T-cell (primary cell): Measurements from ENCODE around the gene CRYBB1. TPM values are rescaled to one million over a fixed set of nuclear protein-coding genes. Genes with fewer than 3 reads are reported as not detected.

Experiments used
- ATAC-seq, 4 experiments: fragments of 200-7000 bp in 3 of 4; fragments of 150-1000 bp in 1 of 4; cut with Tn5 transposase; replicated peaks in 1 of 4; 1 replicate in 3 of 4; 2 replicates in 1 of 4; pipeline ENCODE4 v1.10.0; 2021; ENCODE audit warnings: moderate library complexity in 3 of 4, mild to moderate bottlenecking in 2 of 4, moderate number of reproducible peaks in 1 of 4
- CTCF ChIA-PET, 2 donors: fragments of 300-600 bp; sonication (Branson Sonifier 250); formaldehyde crosslinking; loops; one replicate each; lab custom pipeline; 2022; ENCODE audit warnings: antibody characterized with exemption in 2 of 2; lab: Charles Lee
- POLR2A ChIA-PET, 2 donors: fragments of 300-600 bp; sonication (Branson Sonifier 250); formaldehyde crosslinking; loops; one replicate each; lab custom pipeline; 2022; ENCODE audit warnings: antibody characterized with exemption in 2 of 2; lab: Charles Lee
- DNase-seq, 35 experiments: peaks; one replicate each; pipeline versions ENCODE4 v3.0.0 to v3.0.0-alpha.2; 2013 to 2023
- H3K27ac ChIP-seq: one replicate; pipeline ENCODE4 v1.5.1; 2013; ENCODE audit warnings: low read length
- H3K27me3 ChIP-seq, 2 experiments: replicated peaks in 1 of 2; 1 replicate in 1 of 2; 2 replicates in 1 of 2; pipeline versions ENCODE4 v1.6.1 to v1.7.0; 2013; ENCODE audit warnings: low read length in 1 of 2, mixed read lengths in 1 of 2; ENCODE audit not compliant: control insufficient read depth in 2 of 2, insufficient read depth in 2 of 2; ENCODE audit errors: extremely low read depth in 1 of 2
- H3K36me3 ChIP-seq, 2 donors: 1 replicate in 1 of 2; 2 replicates in 1 of 2; pipeline versions ENCODE4 v1.6.1 to v1.7.0; 2013; ENCODE audit warnings: low read length in 1 of 2; ENCODE audit not compliant: control insufficient read depth in 2 of 2, insufficient read depth in 1 of 2; ENCODE audit errors: extremely low read depth in 1 of 2
- H3K4me1 ChIP-seq, 2 experiments: 1 replicate in 1 of 2; 2 replicates in 1 of 2; pipeline versions ENCODE4 v1.6.1 to v1.7.0; 2013; ENCODE audit warnings: low read length in 2 of 2, mixed read lengths in 1 of 2; ENCODE audit not compliant: insufficient read depth in 2 of 2, control insufficient read depth in 1 of 2; ENCODE audit errors: extremely low read depth in 1 of 2
- H3K4me3 ChIP-seq, 2 donors: 1 replicate in 1 of 2; 2 replicates in 1 of 2; pipeline versions ENCODE4 v1.5.1 to v1.7.0; 2013; ENCODE audit warnings: mild to moderate bottlenecking in 2 of 2, low read length in 1 of 2, moderate library complexity in 1 of 2; ENCODE audit not compliant: control insufficient read depth in 1 of 2; ENCODE audit errors: extremely low read depth in 1 of 2
- H3K9me3 ChIP-seq: 2 replicates; pipeline ENCODE4 v1.7.0; 2013
- H3K27ac Mint-ChIP-seq, 2 donors: one replicate each; pipeline ENCODE4 v1.8.0; 2020 to 2021; ENCODE audit warnings: mild to moderate bottlenecking in 2 of 2, mixed read lengths in 2 of 2
- H3K27me3 Mint-ChIP-seq, 2 donors: one replicate each; pipeline ENCODE4 v1.8.0; 2021 to 2022; ENCODE audit warnings: mixed read lengths in 2 of 2
- H3K36me3 Mint-ChIP-seq: one replicate; pipeline ENCODE4 v1.8.0; 2021; ENCODE audit warnings: mixed read lengths
- H3K4me1 Mint-ChIP-seq, 3 donors: one replicate each; pipeline ENCODE4 v1.8.0; 2020 to 2022; ENCODE audit warnings: mixed read lengths in 3 of 3, mild to moderate bottlenecking in 1 of 3
- H3K4me3 Mint-ChIP-seq, 3 donors: one replicate each; pipeline ENCODE4 v1.8.0; 2020 to 2022; ENCODE audit warnings: mild to moderate bottlenecking in 3 of 3, mixed read lengths in 3 of 3, moderate library complexity in 3 of 3
- H3K9me3 Mint-ChIP-seq, 3 donors: one replicate each; pipeline ENCODE4 v1.8.0; 2020 to 2022; ENCODE audit warnings: mixed read lengths in 3 of 3
- WGBS: methylation state at CpG from one replicate; pipeline ENCODE4 v1.1.5; 2013; ENCODE audit warnings: missing lambda C conversion rate; ENCODE audit not compliant: insufficient coverage; 5-methylcytosine and 5-hydroxymethylcytosine counted together
- total RNA-seq, 35 experiments: library from RNA in 6 of 35; stranded (reverse) in 6 of 35; fragments of 120-200 nt in 1 of 35; gene quantifications; one replicate each; pipeline versions ENCODE4 v1.2.1 to v1.2.4 and lab custom pipeline; 2013 to 2026

CRYBB1 gene
- total RNA-seq, 5 donors from 2014 or later (not counting 1 experiment from before 2014, with no cell fraction given), result not detected

GRCh38 chr22:26574001-26574723, 43.7 kb downstream of the CRYBB1 start:
- DNase-seq (no peak), ATAC-seq (no peak)
- Histone ChIP-seq H3K9me3 (no peaks in the 10 kb centered on the region), H3K36me3 (peaks cover 0 to 10% of the 10 kb centered on the region in 2 donors), H3K27ac (no peak overlapping the region), H3K27me3 (no peaks in the 10 kb centered on the region), H3K4me3 (no peak overlapping the region), H3K4me1 (peaks cover 11 to 70% of the 10 kb centered on the region in 2 experiments)
- Mint-ChIP-seq H3K4me1 (peaks cover 72 to 85% (median 75%) of the 10 kb centered on the region in 3 donors), H3K27me3 (no peaks in the 10 kb centered on the region), H3K4me3 (peak overlapping the region in 1 of 3 donors; percentile 56), H3K27ac (peak overlapping the region; percentile 20 to 46), H3K9me3 (no peaks in the 10 kb centered on the region), H3K36me3 (peaks cover 4% of the 10 kb centered on the region)
- ChIA-PET POLR2A (no interaction called here), CTCF (no interaction called here)
- 77% methylated on average over 3 of the region's 7 CpGs for WGBS

DNA sequence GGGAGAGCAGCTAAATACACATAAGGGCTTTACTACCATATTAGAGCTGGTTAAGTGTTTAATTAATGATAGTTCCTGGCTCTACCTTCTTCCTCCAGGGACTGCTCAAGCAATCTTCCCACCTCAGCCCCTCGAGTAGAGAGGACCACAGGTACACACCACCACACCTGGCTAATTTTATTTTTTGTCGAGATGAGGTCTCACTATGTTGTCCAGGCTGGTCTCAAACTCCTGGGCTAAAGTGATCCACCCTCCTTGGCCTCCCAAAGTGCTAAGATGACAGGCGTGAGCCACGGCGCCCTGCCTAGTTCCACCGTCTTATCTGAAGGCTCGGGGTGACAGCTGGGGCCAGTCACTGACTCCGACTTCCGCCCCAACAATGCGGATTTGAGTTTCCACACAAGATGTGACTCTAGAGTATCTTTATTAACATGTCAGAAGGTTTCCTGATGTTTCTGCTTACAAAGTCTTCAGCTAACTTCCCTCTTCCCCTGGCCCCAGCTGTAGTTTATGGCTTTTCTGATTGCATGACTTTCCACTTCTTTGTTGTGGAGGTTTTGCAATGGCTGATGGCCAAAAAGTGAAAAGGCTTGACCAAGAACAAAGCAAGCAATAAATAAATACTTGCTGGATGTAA, 44.7 kb downstream of the CRYBB1 start:
- H3K36me3 ChIP-seq, result peaks cover 0 to 10% of the 10 kb centered on the region in 2 donors
- ATAC-seq (peak in 1 of 4 experiments; percentile 63), DNase-seq (peak in 13 of 35 experiments; percentile 6 to 43 (median 20))
- peak overlapping the region; percentile 60 to 65 for H3K27ac Mint-ChIP-seq
- H3K9me3 ChIP-seq, result no peaks in the 10 kb centered on the region
- WGBS, result 41% methylated on average over 5 of the region's 10 CpGs
- no peaks in the 10 kb centered on the region for H3K27me3 ChIP-seq
- H3K9me3 Mint-ChIP-seq, result no peaks in the 10 kb centered on the region
- H3K4me1 ChIP-seq, result peaks cover 8 to 64% of the 10 kb centered on the region in 2 experiments
- peak overlapping the region in 1 of 3 donors; percentile 56 for H3K4me3 Mint-ChIP-seq
- no peak overlapping the region for H3K27ac ChIP-seq
- ChIA-PET POLR2A (no interaction called here), CTCF (interaction anchor here in 1 of 2 donors (0.6 kb wide), 1 partner anchor 1096 kb away, joined by 3 read pairs; no protein-coding TSS in a partner anchor)
- H3K36me3 Mint-ChIP-seq, result peaks cover 4% of the 10 kb centered on the region
- H3K4me1 Mint-ChIP-seq, result peaks cover 70 to 83% (median 73%) of the 10 kb centered on the region in 3 donors
- no peak overlapping the region for H3K4me3 ChIP-seq
- H3K27me3 Mint-ChIP-seq, result no peaks in the 10 kb centered on the region

- ATAC-seq, result no peak
- H3K27me3 Mint-ChIP-seq, result no peaks in the 10 kb centered on the region
- no peak overlapping the region for H3K4me3 Mint-ChIP-seq
Measured at GRCh38 chr22:26570864-26571525, 46.8 kb downstream of the CRYBB1 start.

GRCh38 chr22:26570115-26570514, 47.7 kb downstream of the CRYBB1 start:
- POLR2A ChIA-PET, result no interaction called here
- H3K36me3 Mint-ChIP-seq, result peaks cover 4% of the 10 kb centered on the region
- Histone ChIP-seq H3K9me3 (no peaks in the 10 kb centered on the region), H3K36me3 (peaks cover 2 to 13% of the 10 kb centered on the region in 2 donors), H3K4me3 (no peak overlapping the region), H3K4me1 (peaks cover 8 to 71% of the 10 kb centered on the region in 2 experiments), H3K27ac (no peak overlapping the region), H3K27me3 (no peaks in the 10 kb centered on the region)
- H3K27ac Mint-ChIP-seq, result peak overlapping the region in 1 of 2 donors; percentile 50
- peaks cover 77 to 83% (median 78%) of the 10 kb centered on the region in 3 donors for H3K4me1 Mint-ChIP-seq
- WGBS, result 55% methylated on average over 7 of the region's 10 CpGs
- H3K4me3 Mint-ChIP-seq, result no peak overlapping the region
- no peak for ATAC-seq
- H3K9me3 Mint-ChIP-seq, result no peaks in the 10 kb centered on the region
- no peak for DNase-seq
- no peaks in the 10 kb centered on the region for H3K27me3 Mint-ChIP-seq
- CTCF ChIA-PET, result no interaction called here

More at GRCh38 chr22:26570864-26571525, 46.8 kb downstream of the CRYBB1 start:
- Mint-ChIP-seq H3K36me3 (peaks cover 4% of the 10 kb centered on the region), H3K27ac (peak overlapping the region; percentile 12 to 59), H3K4me1 (peaks cover 78 to 90% (median 81%) of the 10 kb centered on the region in 3 donors), H3K9me3 (no peaks in the 10 kb centered on the region)
- Histone ChIP-seq H3K36me3 (peaks cover 0 to 14% of the 10 kb centered on the region in 2 donors), H3K4me1 (peaks cover 8 to 68% of the 10 kb centered on the region in 2 experiments), H3K9me3 (no peaks in the 10 kb centered on the region), H3K27ac (no peak overlapping the region), H3K27me3 (no peaks in the 10 kb centered on the region), H3K4me3 (no peak overlapping the region)
- ChIA-PET POLR2A (no interaction called here), CTCF (no interaction called here)
- no peak for DNase-seq
- WGBS, result 92% methylated on average over 12 of the region's 13 CpGs

DNA sequence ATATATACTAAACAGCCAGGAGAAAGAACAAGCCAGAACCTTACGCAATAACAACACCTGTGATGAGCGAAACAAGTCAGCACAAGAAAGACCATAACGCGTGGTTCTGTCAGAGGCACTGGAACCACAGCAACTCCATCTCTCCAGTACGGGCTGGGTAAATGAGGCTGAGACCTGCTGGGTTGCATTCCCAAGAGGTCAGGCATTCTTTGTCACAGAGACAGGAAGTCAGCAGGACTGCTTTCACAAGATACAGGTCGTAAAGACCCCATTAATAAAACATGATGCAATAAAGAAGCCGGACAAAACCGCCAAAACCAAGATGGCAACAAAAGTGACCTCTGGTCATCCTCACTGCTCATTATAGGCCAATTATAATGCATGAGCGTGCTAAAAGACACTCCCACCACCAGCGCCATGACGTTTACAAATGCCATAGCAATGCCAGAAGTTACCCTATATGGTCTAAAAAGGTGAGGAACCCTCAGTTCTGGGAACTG, 49.6 kb downstream of the CRYBB1 start:
- ChIA-PET CTCF (no interaction called here), POLR2A (no interaction called here)
- no peaks in the 10 kb centered on the region for H3K27me3 Mint-ChIP-seq
- Histone ChIP-seq H3K27ac (no peak overlapping the region), H3K4me1 (peaks cover 3 to 71% of the 10 kb centered on the region in 2 experiments), H3K4me3 (no peak overlapping the region), H3K9me3 (no peaks in the 10 kb centered on the region), H3K27me3 (no peaks in the 10 kb centered on the region), H3K36me3 (peaks cover 10 to 26% of the 10 kb centered on the region in 2 donors)
- H3K27ac Mint-ChIP-seq, result peak overlapping the region in 1 of 2 donors; percentile 64
- no peak overlapping the region for H3K4me3 Mint-ChIP-seq
- H3K36me3 Mint-ChIP-seq, result peaks cover 4% of the 10 kb centered on the region
- no peak for DNase-seq
- H3K9me3 Mint-ChIP-seq, result no peaks in the 10 kb centered on the region
- peaks cover 65 to 75% (median 67%) of the 10 kb centered on the region in 3 donors for H3K4me1 Mint-ChIP-seq
- 89% methylated on average over 10 of the region's 11 CpGs for WGBS
- ATAC-seq, result no peak

GRCh38 chr22:26567610-26568009, 50.2 kb downstream of the CRYBB1 start:
- Histone ChIP-seq H3K27me3 (no peaks in the 10 kb centered on the region), H3K27ac (no peak overlapping the region), H3K9me3 (no peaks in the 10 kb centered on the region), H3K4me1 (peaks cover 3 to 73% of the 10 kb centered on the region in 2 experiments), H3K36me3 (peaks cover 10 to 24% of the 10 kb centered on the region in 2 donors), H3K4me3 (no peak overlapping the region)
- H3K27me3 Mint-ChIP-seq, result no peaks in the 10 kb centered on the region
- ChIA-PET POLR2A (no interaction called here), CTCF (no interaction called here)
- peaks cover 65 to 73% (median 65%) of the 10 kb centered on the region in 3 donors for H3K4me1 Mint-ChIP-seq
- H3K9me3 Mint-ChIP-seq, result no peaks in the 10 kb centered on the region
- peaks cover 4% of the 10 kb centered on the region for H3K36me3 Mint-ChIP-seq
- H3K27ac Mint-ChIP-seq, result peak overlapping the region in 1 of 2 donors; percentile 18
- ATAC-seq (no peak), DNase-seq (no peak)
- no peak overlapping the region for H3K4me3 Mint-ChIP-seq
- WGBS, result no CpG with 5 or more reads among the region's 2 CpGs
